Measurements from ENCODE around the gene SPINK1. TPM values are rescaled to one million over a fixed set of nuclear protein-coding genes. Genes with fewer than 3 reads are reported as not detected.

The SPINK1 gene
- total and polyA plus RNA-seq, 9 of the 15 experiments (the other 6 are each of a cell fraction or from before 2014, with no cell fraction given), result 0.45 to 2.2 (median 0.65) TPM; not detected in 1

- no TSS peak for BruUV-seq (replicated peaks)
- FAIRE-seq (no peak), ATAC-seq (no peak), DNase-seq (ENCODE audit: extremely low read depth in 1 of 4, low spot score in 3 of 4) (no peak)
- Histone ChIP-seq H3K36me3 (ENCODE audit: control insufficient read depth, insufficient read depth, low read length) (no peaks in the 10 kb centered on the region), H3K4me2 (ENCODE audit: insufficient read depth, low read length) (no peak overlapping the region), H2AFZ (ENCODE audit: low read depth, low read length) (no peak overlapping the region), H3K4me3 (no peak overlapping the region), H3K4me1 (replicated peaks in 1 of 2; ENCODE audit: control insufficient read depth in 2 of 2, insufficient read depth in 2 of 2, low read length in 2 of 2) (no peaks in the 10 kb centered on the region), H3K9me3 (replicated peaks; ENCODE audit: control insufficient read depth, insufficient read depth, low read depth, low read length) (no peaks in the 10 kb centered on the region), H4K20me1 (replicated peaks; ENCODE audit: control insufficient read depth, insufficient read depth, low read length) (no peaks in the 10 kb centered on the region), H3K9me1 (ENCODE audit: control insufficient read depth, insufficient read depth, low read length) (no peaks in the 10 kb centered on the region), H3K79me2 (ENCODE audit: control insufficient read depth, insufficient read depth, low read length) (no peaks in the 10 kb centered on the region), H3K9ac (ENCODE audit: insufficient read depth in 1 of 2, low read depth in 2 of 2, low read length in 2 of 2) (no peak overlapping the region), H3K27me3 (ENCODE audit: control insufficient read depth in 2 of 2, insufficient read depth in 2 of 2, low read length in 2 of 2) (no peaks in the 10 kb centered on the region), H3K27ac (ENCODE audit: extremely low read depth, low read depth, low read length) (no peak overlapping the region)
- ChIA-PET POLR2A (no interaction called here), CTCF (ENCODE audit: low intra/inter-chr PET ratio) (no interaction called here)
- 0% methylated on average over 1 of the region's 1 CpG for WGBS (ENCODE audit: insufficient coverage, low coverage, missing lambda C conversion rate)
- intact Hi-C loops (cut with micrococcal nuclease), result no loop called here
- in situ Hi-C loops (cut with MboI), result no loop called here
- TF ChIP-seq ZNF263 (CRISPR knock-in tag; IDR thresholded peaks at IDR 0.05; ENCODE audit: borderline replicate concordance) (no peak), MAFG (tag; conservative IDR thresholded peaks at IDR 0.05) (no peak), MBD1 (CRISPR knock-in tag; IDR thresholded peaks at IDR 0.05) (no peak), YY1 (IDR thresholded peaks at IDR 0.05; ENCODE audit: borderline replicate concordance in 1 of 3, control insufficient read depth in 1 of 3, extremely low read depth in 1 of 3, insufficient read depth in 3 of 3, insufficient read length in 1 of 3, insufficient replicate concordance in 2 of 3, low read depth in 1 of 3, low read length in 2 of 3) (no peak), CHD7 (IDR thresholded peaks at IDR 0.05; ENCODE audit: low read depth, low read length) (no peak), GABPA (tag; conservative IDR thresholded peaks at IDR 0.05; ENCODE audit: low read depth) (no peak), TAF9B (IDR thresholded peaks at IDR 0.05; ENCODE audit: partially characterized antibody) (no peak), ZNF175 (CRISPR knock-in tag; IDR thresholded peaks at IDR 0.05; ENCODE audit: low read depth) (no peak), ZNF143 (CRISPR knock-in tag; IDR thresholded peaks at IDR 0.05) (no peak)
These were observed 1.1 kb upstream of the SPINK1 start for GRCh38 chr5:147832541-147832940.

Measured in K562 (cell line).